ENCODE results near the gene SOX21. TPM values are rescaled to one million over a fixed set of nuclear protein-coding genes. Genes with fewer than 3 reads are reported as not detected.

The SOX21 gene
- total RNA-seq, 1 donor from 2014 or later, result not detected

DNA sequence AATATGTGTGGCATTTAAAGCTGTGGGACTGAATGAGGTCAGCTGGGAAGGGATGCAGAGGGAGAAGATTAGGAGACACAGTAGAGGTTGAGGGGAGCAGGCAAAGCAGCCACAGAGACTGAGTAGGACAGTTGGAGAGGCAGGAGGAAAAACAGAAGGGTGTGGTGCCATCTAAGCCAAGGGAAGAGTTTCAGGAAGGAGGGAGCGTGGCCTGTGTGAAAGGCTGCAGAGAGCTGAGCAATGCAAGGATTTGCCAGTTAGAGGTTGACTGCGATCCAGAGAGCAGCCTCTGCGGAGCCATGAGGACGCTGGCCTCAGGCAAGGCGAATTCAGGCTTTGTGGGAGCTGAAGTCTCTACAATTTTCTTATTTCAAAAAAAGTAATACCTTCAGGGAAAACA, 28.9 kb downstream of the SOX21 start:
- intact Hi-C loops (cut with micrococcal nuclease), result no loop called here

- intact Hi-C loops (cut with micrococcal nuclease), result no loop called here
These were observed 30.1 kb downstream of the SOX21 start for GRCh38 chr13:94682229-94682628.

GRCh38 chr13:94679614-94680013, 32.7 kb downstream of the SOX21 start:
- intact Hi-C loops (cut with micrococcal nuclease), result no loop called here

- intact Hi-C loops (cut with micrococcal nuclease), result no loop called here
These were observed 33.5 kb downstream of the SOX21 start for GRCh38 chr13:94678845-94679244.

DNA sequence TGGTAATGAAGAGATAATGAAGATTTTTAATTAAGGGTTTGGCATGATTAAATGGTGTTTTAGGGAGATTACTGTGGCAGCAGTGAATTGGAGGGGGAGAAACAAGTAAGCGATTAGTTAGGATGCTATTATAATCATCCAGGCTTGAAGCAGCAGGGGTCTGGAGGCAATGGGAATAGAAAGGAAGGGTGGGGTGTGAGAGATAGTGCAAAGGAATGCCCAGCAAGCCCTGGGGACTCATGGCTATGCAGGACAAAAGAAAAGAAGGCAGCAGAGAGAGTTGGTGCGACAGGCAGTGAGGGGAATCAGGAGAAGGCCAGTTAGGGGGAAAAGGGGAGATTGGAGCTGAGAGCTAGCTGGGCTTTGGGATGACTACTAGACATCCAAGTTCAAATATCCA, 34.5 kb downstream of the SOX21 start:
- intact Hi-C loops (cut with micrococcal nuclease), result no loop called here

DNA sequence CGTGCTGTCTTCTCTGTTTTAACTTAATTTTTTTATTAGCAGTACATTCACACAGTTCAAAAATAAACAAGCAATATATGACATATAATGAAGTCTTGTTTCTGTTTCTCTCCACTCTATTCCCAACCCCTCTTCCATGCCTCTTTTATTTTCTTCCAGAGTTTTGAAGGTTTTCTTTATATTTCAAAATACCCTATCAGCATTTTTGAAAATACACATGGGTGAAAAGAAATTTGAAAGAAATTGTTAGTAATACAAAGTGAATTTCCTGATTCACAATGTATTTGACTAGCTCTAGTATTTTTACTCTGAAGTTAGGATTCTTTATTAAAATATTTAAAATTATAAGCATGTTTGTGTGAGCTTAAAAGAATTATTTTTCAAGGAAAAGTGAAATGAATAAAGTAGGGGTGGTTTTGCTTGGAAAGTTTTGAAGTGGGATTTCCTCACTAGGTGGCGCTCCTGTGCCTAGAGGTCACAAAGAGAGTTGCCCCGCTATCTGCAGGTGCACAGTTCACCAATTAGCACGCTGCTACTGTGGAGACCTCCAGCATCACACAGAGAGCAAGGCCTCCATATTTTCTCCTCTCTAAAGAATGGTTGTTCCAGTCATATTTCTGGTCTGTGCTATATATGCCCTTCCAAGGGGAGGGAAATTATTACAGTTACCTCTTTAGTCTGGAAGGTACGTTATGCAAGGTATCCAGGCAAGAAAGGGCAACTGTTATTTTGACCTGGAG, 37.6 kb downstream of the SOX21 start:
- intact Hi-C loops (cut with micrococcal nuclease), result loop anchor here (1.0 kb wide), 5 partner anchors 482 to 804 kb away; no protein-coding TSS in a partner anchor

DNA sequence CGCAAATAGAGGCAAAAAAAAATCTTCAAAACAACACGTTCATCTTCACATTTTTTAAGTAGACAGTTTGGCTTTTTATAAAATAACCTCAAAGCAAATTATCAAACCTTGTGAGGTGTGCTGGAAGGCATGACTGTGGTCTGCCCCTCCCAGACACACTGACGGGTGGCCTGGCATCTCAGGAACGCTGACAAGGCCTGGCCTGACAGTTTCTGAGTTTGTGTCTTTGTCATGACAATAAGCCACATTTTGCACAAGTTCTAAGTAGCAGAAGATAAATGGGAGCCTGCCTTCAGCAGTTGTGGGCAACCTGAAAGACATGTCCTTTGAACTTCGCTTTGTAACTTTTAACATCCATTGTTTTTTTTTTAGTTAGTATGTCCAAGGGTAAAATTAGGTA, 38.5 kb downstream of the SOX21 start:
- intact Hi-C loops (cut with micrococcal nuclease), result no loop called here

DNA sequence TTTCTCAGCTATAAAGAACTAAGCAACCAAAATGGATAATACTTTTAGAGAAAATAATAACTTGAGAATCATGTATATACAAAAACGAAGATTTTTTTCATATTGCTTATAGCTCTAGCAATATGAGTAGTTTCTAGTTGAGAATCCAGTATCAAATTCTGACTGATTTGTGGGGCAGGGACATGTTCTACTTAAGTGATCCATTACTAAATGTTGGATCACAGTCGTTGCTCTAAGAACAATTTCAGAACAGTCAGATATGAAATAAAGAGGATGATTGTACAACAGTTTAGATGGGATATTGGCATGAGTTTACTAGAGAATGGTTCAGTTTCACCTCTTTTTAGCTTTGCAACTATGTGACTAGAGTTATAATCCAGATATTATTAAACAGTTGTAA, 39.9 kb downstream of the SOX21 start:
- intact Hi-C loops (cut with micrococcal nuclease), result no loop called here

DNA sequence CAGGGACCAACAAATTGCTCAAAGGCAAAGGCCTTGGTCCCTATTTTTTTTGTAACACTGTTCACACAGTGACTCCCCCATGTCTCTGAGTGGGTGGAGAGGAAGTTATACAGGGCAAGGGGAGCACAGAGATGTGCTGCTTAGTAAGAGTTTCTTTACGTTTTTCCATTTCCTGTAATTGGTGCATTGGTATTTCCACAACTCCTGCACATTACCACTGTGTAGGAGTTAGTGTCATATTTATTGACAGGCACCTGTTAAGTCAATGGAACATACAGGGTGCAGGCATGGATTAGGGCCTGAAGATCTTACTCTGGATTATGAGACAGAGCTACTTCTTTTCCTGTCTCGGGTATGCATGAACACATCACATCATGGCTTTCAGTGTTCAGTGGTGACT, 45.2 kb downstream of the SOX21 start:
- intact Hi-C loops (cut with micrococcal nuclease), result no loop called here

DNA sequence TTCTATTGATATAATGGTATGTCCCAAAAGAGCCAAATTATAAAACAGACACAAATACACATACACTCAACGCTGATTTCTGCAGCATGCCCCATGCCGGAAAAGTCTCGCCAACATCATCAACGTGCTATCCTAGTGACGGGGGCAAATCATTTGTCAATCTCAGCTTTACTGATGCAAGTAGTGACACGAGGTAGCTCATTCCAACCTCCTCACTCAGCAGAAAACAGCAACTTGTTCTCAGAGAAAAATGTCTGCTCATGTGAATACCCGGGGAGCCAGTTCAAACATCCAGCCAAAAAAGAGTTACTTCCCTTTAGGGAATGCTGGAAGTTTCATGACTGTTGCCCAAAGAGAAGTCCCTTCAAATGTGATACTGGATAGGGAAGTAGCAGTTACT, 46.3 kb downstream of the SOX21 start:
- intact Hi-C loops (cut with micrococcal nuclease), result no loop called here

DNA sequence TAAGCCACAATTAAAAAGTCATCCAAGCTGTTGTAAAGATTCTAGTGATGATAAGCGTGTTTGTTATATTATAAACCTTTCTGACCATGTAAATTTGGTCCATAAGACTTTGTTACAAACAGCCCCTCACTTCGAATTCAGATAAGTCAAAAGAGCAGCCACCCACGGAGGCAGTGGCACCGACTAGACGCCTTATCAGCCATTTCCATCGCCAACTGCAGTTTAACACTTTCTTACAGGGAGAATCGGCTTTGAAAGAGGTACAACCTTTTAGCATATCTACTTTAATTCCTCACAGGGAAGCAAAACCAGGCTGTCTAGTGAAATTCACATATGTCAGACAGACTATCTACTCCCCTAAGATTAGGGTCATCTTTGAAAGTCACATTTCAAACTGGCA, 47.5 kb downstream of the SOX21 start:
- intact Hi-C loops (cut with micrococcal nuclease), result no loop called here

DNA sequence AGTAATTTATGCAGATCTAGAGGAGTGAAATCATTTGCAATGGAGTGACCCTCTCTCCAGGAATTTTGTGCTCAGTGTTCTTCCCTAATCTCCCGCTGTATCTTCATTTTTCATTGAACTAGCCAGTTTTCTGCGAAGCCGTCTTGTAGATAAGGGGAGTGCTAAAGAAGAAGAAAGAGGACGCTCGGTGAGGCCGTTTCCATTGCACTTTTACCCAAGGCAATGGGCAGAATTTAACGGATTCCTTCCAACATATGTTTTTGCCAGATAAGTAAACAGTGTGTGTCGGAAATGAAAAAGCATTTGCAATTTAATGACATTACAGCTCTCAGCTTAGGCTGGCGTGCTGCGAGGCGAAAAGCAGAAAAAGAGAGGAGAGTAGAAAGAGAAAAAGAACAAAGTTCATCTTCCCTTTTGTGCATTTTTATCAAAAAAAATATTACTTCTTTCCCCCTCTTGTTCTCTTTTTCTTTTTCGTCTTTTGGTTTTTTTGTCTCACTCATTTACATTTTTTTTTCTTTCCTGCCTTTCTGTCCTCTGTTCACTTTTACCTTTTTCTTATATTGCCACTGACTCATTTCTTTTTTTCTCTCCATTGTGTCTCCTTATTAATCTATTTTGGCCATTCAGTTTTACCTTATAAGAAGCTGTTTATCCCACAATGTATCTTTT, 49.9 kb downstream of the SOX21 start:
- intact Hi-C loops (cut with micrococcal nuclease), result no loop called here

GRCh38 chr13:94661406-94661805, 50.9 kb downstream of the SOX21 start:
- intact Hi-C loops (cut with micrococcal nuclease), result loop anchor here (2.0 kb wide), 1 partner anchor 47 kb away; no protein-coding TSS in a partner anchor

DNA sequence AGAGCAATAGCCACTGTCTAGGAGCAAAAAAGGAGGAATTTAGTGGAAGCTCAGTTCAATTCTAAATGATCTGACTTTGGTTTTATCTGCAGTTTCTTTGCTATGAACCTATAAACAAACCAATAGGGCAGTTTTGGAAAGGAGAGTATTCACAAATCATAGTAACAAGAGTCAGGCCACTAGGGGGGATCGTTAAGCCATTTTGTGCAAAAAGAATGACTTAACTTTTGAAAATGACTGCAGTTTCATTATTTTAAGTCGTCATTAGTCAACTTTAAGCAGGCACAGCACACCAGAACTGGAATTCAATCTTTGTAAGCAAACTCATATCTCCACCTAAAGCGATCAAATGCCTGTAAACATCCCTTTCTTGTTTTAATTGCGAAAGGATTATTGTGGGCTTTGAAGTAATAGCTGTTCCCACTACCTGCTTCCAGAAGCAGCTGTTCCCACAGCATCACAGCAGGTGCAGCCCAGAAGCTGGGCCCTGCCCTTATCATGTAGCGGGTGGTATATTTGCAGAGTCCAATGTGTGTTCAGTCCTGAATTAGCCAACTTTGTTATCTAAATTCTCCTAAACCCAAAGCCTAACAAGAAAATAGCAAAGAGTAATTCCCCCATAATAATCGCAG, 51.5 kb downstream of the SOX21 start:
- intact Hi-C loops (cut with micrococcal nuclease), result loop anchor here (2.0 kb wide), 1 partner anchor 48 kb away; no protein-coding TSS in a partner anchor

Other genes with a start within 250 kb of the SOX21 start
- 0.20 and 0.61 TPM in 2 replicates for gene DCT, start 232.9 kb downstream of the SOX21 start, total RNA-seq
- 20.4 and 21.0 TPM in 2 replicates for gene TGDS, start 116.4 kb downstream of the SOX21 start, total RNA-seq
- 7.4 and 7.8 TPM in 2 replicates for gene GPR180, start 110.7 kb downstream of the SOX21 start, total RNA-seq